ENCODE measurements around the gene CRYBG3.

The CRYBG3 gene

DNA sequence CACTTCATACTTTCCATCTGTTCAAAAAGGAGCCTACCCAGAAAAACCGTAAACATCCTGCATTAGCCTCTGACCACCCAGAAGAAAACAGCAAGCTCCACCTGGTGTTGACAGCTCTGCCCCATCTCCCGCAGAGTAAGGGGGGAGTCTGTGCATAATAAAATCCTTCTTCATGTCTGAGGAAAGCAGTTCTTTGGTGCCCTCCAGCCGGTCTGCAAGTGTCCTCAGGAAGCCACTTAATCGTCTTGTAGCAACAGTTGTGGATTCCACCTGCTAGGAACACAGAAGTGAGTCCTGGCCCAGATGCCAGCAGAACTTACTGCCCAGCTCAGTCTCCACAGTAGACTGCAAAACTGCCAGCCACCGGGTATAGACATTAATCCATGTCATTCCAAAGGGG is 127.9 kb downstream of the CRYBG3 start:
- DNase-seq, result no peak

DNA sequence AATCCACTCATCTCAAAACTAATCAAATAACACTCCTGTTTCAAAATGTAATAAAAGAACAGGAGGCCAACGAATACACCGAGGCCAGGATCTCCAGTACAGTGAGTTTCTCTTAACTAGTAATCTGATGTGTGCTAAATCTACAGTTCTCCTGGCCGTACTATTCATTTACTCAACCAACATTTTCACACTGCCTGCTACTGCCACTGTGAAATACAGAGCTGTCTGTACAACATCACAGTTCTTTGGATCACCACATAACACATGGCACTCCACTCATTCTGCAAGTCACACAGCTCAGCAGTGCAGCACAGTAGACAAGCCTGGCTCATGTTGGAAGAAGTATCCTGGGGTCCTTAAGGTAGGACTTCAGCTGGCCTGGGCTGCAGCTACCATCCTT is 128.5 kb downstream of the CRYBG3 start:
- no peak for DNase-seq

DNA sequence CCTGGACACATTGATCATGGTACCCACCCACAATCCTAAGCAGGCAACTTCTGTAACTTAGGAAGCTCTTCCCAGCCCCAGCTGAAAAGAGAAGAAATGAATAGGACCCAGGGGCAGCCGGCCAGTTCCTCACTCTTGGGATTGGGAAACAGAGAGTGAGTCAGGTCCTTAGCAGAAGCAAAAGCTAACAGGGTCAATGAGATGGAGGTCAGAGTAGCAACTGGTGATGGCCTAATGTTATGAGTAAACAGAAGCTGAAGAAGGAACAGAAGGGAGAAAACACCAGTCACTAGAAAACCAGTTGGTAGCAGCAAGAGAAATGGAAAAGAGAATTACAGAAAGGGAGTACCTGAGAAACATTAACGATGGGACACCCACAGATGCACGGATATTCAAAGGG is 130.5 kb downstream of the CRYBG3 start:
- DNase-seq, result no peak

DNA sequence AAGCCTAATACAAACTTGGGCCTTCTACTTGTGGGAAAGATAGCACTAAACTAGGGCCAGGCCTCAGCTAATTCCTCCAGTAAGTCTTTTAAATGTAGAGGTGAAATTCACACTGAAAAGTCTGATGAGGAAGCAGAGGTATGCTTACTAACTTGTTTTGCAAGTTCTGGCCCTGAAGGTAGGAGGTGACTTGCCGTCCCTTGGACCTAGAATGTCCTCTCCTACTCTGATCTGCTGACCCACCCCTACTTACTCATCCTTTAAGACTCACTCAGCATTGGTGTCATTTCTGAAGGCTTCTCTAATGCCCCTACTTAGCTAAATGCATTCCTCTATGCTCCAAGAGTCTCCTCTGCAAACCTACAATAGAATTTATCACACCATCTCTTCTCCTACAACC is 131.1 kb downstream of the CRYBG3 start:
- DNase-seq, result no peak

DNA sequence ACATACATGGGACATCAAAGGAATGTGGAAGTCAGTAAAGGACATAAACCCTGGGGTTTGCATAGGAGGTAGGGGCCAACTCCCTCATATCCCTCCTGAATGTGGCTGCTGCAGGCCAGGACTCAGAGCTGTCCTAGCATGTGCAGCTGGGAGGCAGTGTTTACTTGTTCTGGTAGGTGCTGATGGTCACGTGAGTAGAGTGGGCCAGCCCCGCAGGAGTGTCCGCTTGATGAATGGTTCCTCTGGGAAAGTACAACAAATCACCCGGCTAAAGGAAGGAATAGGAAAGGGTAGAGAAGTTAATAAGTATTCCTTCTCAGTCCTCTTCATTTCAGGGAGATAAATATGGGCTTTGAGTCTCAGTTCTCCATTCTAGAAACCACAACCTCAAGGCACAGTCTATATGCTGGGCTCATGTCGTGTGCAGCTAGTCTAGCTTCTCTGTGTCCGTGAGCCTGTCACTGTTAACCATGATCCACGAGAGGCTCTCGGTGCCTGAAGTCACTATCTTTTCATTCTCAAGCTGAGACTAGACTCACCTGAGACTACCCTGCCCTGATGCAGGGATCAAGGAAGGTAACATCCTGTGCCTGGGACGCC is 132.5 kb downstream of the CRYBG3 start:
- no peak for DNase-seq

DNA sequence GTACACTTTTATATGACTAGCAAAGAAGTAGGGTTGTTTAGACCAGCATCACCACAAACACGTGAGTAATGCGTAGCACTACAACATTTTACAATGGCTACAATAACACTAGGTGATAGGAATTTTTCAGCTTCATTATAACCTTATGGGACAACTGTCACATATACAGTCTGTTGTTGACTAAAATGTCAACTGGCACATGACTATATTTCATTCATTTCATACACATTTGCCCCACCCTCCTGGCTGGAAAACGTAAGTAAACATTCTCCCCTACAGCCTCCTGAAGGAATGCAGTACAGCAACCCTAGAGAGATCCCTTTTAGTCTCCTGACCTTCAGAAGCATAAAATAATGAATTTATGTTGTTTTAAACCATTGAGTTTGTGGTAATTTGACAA is 134.2 kb downstream of the CRYBG3 start:
- no peak for DNase-seq

DNA sequence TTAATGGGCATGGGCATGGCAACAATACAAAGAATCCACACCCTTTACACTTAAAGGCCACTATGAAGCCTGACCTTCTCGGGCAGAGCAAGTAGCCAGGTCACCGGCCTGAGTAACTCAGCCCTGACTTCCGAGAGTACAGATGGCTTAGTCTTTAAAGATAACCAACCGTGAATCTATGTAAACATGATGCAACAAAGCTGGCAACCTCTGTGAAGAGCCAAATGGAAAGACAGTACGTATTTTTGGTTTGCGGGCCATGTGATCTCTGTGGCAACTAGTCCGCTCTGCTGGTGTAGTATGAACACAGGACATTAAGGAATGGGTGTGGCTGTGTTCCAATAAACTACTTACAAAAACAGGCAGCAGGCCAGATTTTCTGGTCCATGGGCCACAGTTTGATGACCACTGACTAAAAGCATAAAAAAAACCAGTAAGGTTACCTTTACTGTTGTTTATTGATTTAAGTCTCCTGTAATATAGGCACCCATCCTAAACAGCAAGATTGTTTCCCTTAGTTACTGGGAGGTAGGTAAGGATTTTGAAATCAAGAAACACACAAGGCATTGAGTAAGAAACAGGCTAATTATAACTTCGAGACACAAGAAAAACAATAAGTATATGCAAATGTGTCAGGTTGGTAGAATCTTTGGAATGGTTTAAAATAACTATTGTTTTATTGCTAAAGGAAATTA is 136.0 kb downstream of the CRYBG3 start:
- no peak for DNase-seq

DNA sequence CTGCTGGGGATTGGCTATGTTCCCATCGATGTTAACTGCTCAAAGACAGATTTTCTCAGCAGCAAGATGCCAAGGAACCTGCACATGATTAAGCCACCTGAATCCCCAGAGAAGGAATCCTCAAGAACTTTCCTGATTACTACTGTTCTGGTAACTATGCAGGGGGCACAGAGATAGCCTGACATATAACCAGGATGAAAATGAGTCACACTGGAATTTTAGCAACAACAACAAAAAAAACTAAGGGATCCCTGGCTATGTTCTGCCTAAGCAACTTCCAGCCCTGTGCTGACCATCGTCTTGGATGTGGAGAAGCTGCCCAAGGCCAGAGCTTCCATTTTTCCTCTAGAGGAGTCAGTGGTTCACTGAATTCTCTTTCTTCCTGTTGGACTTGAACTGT is 136.6 kb downstream of the CRYBG3 start:
- DNase-seq, result no peak

DNA sequence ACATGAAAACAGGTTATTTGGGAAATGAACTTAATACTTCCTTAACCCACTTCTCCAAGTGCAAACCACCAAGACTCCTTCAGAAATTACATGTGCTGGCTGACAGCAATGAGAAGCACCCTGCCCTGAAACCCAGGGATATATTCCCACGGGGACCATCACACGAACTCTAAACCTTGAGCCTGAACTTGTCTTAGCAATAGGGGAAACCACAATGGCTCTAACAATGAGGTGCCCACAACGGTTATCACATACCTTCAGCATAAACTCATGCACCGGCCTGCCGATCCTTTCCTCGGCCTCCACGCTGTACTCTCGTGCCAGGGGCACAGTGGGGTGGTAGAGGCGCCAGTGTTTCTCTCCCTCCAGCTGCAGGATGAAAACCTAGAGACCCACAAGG is 137.0 kb downstream of the CRYBG3 start:
- no peak for DNase-seq

DNA sequence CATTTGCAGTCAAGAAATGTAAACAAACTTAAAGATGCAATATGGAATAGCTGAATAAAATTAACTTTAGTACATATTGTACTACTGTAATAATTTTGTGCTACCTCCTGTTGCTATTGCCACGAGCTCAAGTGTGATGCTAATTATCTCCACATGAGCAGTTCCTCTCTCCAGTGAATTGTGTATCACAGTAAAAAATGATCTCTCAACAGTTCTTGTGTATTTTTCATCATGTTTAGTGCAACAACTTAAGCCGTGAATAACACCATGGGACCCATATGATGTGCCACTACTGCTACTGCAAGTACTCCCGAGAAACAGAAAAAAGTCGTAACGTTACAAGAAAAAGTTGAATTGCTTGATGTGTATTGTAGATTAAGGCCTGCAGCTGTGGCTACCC is 138.1 kb downstream of the CRYBG3 start:
- no peak for DNase-seq

DNA sequence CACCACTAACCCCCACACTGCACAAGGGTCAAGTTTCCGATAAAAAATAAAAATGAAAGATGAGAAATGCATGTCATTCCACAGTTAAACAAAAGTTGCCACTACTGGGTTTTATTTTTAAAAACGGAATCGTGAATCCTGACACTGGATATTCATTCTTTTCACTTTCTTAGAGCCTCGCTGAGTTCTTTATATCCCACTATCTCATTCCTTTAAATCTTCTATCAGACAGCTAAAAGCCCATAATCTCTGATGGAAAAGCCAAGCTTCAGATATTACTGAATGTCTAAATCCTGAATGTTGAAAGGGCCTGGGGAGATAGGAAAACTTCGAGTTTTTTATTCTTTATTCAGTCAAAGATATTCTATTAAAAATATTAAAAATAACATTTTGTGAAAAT is 138.7 kb downstream of the CRYBG3 start:
- DNase-seq, result no peak

DNA sequence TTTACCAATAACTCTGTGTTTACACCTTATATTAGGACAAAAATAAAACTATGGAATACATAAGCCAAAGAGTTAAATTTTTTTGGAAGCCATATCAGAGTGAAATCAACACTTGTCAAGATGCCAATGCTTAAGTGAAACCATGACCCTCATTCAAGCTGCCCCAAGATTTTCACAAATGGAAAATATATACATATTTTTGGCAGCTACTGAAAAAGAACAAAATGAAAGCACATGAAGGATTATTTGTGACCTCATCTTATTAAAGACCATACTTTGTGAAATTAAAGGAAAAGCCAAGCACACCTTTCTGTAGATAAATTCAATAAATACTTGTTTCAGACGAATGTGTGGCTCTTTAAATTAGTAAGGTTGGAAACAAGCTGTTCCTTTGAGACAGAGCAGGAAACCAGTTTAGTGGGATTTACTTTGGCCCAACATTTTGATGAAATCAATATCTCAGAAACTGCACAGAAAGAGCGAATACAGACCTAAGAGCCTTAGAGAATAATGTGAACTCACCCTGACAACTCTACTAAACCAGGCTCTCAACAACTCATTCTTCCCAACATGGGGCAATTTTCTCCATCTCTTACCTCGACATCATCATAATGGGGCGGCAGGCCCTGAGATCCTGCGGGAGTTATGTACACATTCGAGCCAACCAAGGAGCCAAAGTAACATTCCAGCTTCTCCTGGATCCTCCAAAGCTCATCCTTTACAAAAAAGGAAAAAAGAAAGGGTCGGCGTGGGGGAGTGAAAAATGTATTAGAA is 139.4 kb downstream of the CRYBG3 start:
- DNase-seq, result no peak

DNA sequence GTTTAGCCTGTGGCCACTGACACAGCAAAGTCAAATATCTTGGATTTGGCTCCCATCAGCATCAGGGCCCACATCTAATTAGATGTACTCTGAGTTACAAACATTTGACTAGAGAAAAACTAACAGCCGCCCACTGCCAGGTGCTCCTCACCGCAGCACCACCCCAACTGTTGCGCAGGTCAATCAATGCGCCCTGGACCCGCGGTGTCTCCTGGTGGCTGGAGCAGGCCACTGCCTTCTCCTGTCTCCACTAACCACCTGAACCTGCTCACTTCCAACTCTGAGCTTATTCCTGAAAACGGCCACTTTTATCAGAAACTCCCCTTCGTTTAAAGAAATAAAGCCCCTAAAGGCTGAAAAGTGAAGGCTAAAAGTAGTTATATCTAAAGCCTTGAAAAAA is 146.2 kb downstream of the CRYBG3 start:
- DNase-seq, result no peak

DNA sequence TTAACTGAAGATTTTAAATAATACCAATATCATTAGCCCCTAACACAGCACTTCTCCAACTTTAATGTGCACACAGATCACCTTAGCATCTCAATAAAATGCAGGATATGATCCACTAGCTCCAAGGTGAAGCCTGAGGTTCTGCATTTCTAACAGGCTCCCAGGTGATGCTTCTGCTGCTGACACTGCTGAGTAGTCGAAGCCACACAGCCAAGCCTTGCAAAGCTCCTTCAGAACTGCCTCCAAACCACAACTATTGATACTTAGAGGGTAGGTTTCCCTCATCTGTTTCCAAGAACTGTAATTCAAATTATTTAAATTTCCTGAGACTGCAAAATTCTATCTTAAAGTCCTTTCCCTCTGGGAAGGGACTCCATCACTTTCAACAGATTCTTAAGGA is 146.6 kb downstream of the CRYBG3 start:
- no peak for DNase-seq

DNA sequence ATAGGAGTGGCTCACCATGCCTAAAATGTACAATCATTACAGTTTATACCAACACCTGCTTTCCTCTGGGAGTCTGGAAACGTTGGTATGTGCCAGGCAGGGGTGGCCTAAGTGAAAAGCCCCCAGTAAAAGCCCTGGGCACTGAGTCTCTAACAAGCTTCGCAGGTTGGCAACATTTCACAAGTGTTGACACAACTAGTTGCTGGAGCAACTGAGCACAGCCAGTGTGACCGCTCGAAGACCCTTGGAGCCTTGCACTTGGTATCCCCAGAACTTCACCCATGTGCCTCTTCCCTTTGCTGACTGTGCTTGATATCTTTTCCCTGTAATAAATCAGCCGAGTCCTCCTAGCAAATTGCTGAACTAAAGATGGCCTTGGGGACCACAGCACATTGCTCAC is 147.7 kb downstream of the CRYBG3 start:
- no peak for DNase-seq

DNA sequence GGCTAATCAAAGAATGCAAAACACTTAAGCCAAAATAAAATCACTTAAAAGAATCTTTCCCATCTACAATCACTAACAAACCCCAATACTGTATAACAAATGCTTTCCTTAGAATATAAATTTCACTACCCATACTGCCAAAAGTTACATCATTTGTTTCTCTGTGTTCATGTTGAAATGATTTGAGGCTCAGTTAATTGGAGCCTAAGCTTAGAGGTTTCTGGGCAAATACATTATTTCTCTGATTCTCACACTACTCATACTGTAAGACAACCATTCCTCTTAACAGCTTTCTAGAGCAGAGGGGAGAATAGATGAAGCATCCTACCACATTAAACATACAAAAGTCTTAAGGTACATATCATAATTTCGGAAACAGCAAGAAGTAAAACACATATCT is 148.3 kb downstream of the CRYBG3 start:
- no peak for DNase-seq

DNA sequence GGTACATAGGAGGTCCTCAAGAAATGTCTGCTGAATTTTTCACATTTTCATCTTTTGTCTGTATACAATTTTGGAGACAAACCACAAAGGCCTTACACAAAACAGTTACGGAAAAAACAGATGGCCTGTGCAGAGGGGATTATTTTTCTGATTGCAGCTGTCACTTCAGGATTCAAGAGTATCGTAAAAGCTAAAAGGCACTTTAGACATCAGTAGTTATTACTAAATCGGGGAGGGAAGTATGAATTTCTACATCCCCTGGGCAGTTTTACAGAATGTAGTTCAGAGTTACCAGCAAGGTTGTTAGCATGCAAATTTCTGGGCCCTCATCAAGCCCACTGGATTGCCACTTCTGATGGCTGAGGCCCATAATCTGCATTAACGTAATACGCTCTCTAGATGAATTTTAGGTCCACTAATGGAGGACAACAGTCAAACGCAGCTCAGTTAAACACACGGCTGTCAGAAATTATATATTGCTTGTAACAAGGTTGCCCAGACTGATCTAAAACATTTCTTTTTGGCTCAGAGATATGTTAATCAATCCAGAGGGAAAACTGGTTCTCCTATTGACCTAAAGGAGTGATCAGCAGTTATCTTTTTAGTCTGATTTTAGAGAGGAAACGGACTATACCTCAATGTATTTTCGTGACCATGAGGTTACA is 149.3 kb downstream of the CRYBG3 start:
- no peak for DNase-seq

DNA sequence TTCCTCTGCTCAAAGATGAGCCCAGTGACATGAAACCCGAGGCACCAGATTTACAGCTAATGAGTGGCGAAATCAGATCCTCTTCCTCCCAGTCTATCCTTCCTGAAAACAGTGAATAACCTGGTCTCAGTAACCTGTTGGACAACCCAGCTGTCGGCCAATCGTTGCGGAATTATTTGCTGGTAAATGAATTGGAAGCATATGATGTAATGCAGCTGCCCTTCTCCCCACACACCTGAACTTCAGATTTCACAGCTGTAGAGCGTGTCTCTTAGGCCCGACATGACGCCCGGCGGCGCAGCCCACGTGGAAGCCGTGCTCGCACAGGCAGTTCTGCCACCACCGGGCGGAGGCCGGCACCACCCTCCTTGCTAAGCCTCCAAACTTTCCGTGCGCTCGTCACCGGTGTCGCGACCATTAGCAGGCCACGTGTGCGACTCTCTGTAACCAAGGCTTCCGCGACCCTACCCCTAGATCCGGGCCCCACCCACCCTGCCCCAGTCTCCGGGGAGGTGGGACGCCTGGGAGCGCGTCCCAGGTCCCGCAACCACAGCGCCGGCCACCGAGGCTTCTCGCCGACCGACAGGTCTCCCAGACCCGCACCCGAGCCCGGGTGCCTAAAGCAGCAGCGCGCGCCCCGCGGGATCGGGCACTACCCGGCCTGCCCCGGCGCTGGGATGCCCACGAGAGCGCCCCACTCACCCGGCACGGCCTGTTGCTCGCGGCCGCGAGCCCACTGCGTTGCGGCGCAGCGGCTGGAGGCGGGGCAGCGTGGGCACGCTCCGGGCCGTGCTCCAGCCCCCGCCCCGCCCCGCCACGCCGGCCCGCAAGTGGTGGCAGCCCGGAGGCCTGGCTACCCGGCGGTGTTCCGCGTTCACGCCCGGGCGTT is 150.1 kb downstream of the CRYBG3 start, which contains the start of gene RIOX2:
Gene RIOX2, minus strand, starts transcription at position 753 of the 889 bp plus-strand sequence. CDS start 4,838 bp downstream, outside the sequence.
- DNase-seq, result peak; percentile 49

DNA sequence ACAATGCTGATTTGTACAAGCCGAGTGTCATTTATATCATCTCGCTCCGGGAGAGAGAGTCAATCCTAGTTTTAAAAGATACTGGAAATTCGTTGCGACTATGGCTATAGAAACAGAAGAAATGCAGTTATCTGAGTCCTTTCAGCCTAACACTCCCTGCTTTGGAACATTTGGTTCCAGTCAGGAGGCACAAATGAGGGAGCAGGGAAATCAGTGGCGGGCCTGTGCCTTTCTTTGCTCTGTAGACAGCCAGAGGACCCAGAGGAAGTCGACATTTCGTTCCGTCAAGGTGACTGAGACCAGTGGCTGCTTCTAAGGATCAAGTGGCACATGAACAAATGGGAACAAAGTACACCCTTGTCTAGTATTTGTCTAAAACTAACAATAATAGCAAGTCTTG is 151.2 kb downstream of the CRYBG3 start:
- DNase-seq, result no peak

DNA sequence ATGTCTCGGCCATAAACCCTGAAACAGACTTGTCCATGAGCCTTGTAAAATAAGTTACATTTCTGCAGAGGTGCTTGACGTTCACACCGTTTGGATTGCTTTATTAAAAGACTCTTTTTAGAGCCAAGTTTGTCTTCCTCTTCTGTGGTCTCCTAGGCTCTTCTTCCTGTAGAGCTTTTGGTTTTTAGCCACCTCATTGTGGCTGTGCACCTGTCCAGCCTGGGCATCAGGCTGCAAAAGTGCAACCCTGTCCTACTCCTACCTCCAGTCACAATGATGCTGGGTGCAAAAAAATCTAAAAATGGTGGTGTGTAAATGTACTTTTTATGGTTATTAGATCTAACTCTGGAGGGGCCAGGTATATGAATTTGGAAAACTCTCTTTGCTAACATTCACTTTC is 153.2 kb downstream of the CRYBG3 start:
- no peak for DNase-seq

DNA sequence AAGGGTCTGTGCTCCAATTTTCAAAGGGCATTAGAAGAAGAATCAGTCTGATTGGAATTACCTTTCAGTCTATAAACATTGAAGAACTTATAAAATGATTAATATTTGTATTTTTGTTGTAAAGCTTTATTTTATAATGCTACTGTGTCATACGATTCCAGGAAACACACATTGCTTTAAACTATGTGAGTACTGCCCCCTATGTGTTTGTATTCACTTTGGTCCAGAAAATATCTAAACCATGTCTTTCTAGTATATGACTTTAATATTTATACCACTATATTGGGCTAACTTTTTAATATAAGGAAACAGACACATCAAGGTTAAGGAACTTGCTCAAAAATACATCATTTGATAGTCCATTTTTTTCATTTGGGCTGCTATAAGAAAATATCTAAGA is 153.7 kb downstream of the CRYBG3 start:
- no peak for DNase-seq

DNA sequence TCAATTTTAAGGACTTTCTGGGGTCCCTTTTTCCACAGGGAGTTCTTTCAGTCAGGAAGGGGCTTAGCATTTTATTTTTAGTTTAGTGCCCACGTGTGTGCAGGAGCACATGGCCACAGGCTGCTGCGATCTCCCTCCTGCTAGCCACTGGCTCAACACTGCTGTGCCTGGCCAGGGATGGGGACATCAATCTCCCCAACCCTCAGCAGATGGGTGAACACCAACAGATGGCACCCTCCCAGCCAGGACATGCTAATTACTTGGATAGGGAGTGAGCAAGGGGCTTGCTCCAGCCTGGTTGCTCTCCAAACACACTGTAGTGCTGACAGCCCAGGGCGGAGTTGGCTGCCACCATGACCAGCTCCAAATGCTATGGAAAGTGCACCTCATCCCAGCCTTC is 157.8 kb downstream of the CRYBG3 start:
- no peak for DNase-seq

DNA sequence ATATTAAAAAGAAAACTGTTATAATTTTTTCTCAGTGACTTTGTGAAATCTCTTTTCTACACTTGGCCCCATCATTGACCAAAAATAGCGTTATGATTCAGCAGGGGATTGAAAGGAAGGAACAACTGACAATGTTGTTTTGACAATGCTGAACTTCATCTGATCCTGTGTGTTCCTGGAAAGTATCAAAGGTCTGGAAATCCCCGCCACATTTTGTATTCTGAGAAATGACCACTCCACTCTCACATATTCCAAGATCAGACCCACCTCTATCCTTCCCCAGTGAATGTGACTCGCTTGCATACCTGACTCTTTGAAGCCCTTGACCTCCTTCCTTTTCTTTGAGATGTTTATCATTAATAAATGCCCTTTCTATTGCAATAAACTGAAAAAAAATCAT is 160.1 kb downstream of the CRYBG3 start:
- no peak for DNase-seq
